Upper lobe of left lung (tissue), 6 donors: ENCODE results near the gene MAGEB6B. TPM values are rescaled to one million over a fixed set of nuclear protein-coding genes. Genes with fewer than 3 reads are reported as not detected.

Experiments
- ATAC-seq, 2 donors: fragments of 200-7000 bp; cut with Tn5 transposase; one replicate each; pipeline ENCODE4 v1.9.1; 2022; ENCODE audit warnings: mild to moderate bottlenecking in 2 of 2, moderate library complexity in 2 of 2; ENCODE audit not compliant: low FRiP score in 2 of 2
- DNase-seq, 2 donors: peaks; one replicate each; pipeline ENCODE4 v3.0.0-alpha.2; 2019 to 2020
- H3K27ac ChIP-seq, 4 donors: fragments of 200-600 bp; sonication (generic); one replicate each; pipeline ENCODE4 v1.5.1; 2016 to 2019
- H3K27me3 ChIP-seq, 4 donors: fragments of 200-600 bp; sonication (generic); one replicate each; pipeline ENCODE4 v1.5.1; 2017 to 2019
- H3K36me3 ChIP-seq, 4 donors: fragments of 200-600 bp; sonication (generic); one replicate each; pipeline ENCODE4 v1.5.1; 2016 to 2019
- H3K4me1 ChIP-seq, 4 donors: fragments of 200-600 bp; sonication (generic); one replicate each; pipeline ENCODE4 v1.5.1; 2018 to 2019
- H3K4me3 ChIP-seq, 4 donors: fragments of 200-600 bp; sonication (generic); one replicate each; pipeline ENCODE4 v1.5.1; 2017 to 2019; ENCODE audit warnings: mild to moderate bottlenecking in 2 of 4, moderate library complexity in 1 of 4
- H3K9me3 ChIP-seq, 4 donors: fragments of 200-600 bp; sonication (generic); one replicate each; pipeline ENCODE4 v1.5.1; 2018 to 2019
- CTCF ChIP-seq, 6 experiments: fragments of 450-650 bp in 4 of 6; fragments of 200-600 bp in 2 of 6; sonication (generic) in 2 of 6; IDR thresholded peaks; one replicate each; pipeline ENCODE4 v1.5.1; 2016 to 2019; ENCODE audit warnings: antibody characterized with exemption in 6 of 6
- EP300 ChIP-seq, 4 donors: sonication (generic); formaldehyde crosslinking; IDR thresholded peaks; one replicate each; pipeline ENCODE4 v1.5.1; 2017; ENCODE audit warnings: antibody characterized with exemption in 4 of 4, control low read depth in 2 of 4
- POLR2A ChIP-seq, 4 donors: fragments of 450-650 bp; IDR thresholded peaks; one replicate each; pipeline ENCODE4 v1.5.1; 2016 to 2017; ENCODE audit warnings: antibody characterized with exemption in 4 of 4, mild to moderate bottlenecking in 2 of 4
- POLR2AphosphoS5 ChIP-seq, 2 donors: sonication (generic); formaldehyde crosslinking; IDR thresholded peaks; one replicate each; pipeline ENCODE4 v1.5.1; 2017; ENCODE audit warnings: antibody characterized with exemption in 2 of 2
- whole genome bisulfite sequencing, 2 donors: methylation state at CpG; one replicate each; pipeline ENCODE4 v1.1.5; 2017 to 2018; 5-methylcytosine and 5-hydroxymethylcytosine counted together
- total RNA-seq, 6 donors: library from RNA; depleted of rRNA in 4 of 6; stranded (reverse); fragments of >200 nt in 4 of 6; gene quantifications; one replicate each; pipeline versions ENCODE4 v1.1.0 to v1.2.1, GENCODE V29; 2016 to 2021
- donor health status: DM: no; HTN: no; CAD: no; lungs with moderate emphysema.
- donor health status: DM: no; HTN: yes; CAD: no; lungs with severe emphysema.

The MAGEB6B gene
- total RNA-seq, 6 donors from 2014 or later: not detected

- no peak for DNase-seq
- no peak for ATAC-seq
- H3K4me3 ChIP-seq: no peak overlapping the region
- H3K4me1 ChIP-seq: no peaks in the 10 kb centered on the region
- no peaks in the 10 kb centered on the region for H3K36me3 ChIP-seq
- no peak overlapping the region for H3K27ac ChIP-seq
- no peaks in the 10 kb centered on the region for H3K27me3 ChIP-seq
- no peak for TF ChIP-seq POLR2AphosphoS5 (IDR thresholded peaks at IDR 0.05)
- no peak for TF ChIP-seq CTCF (IDR thresholded peaks at IDR 0.05)
- no peak for TF ChIP-seq EP300 (IDR thresholded peaks at IDR 0.05)
- no peak for TF ChIP-seq POLR2A (IDR thresholded peaks at IDR 0.05)
- 39 to 58% methylated on average over 3 of the region's 3 CpGs for WGBS, 2 donors
- H3K9me3 ChIP-seq: no peaks in the 10 kb centered on the region
These were observed 47.6 kb downstream of the MAGEB6B start for GRCh38 chrX:26208012-26208411.

Other genes with a start within 250 kb of the MAGEB6B start
- gene MAGEB18, start 22.3 kb upstream of the MAGEB6B start, total RNA-seq: not detected
- gene MAGEB6, start 31.8 kb downstream of the MAGEB6B start, total RNA-seq: not detected
- gene MAGEB5, start 55.6 kb downstream of the MAGEB6B start, total RNA-seq: not detected